8988T (cell line): ENCODE data around the gene CDCA3.

Experiments
- DNase-seq: peaks from one replicate; pipeline ENCODE4 v3.0.0; 2011

The CDCA3 gene

GRCh38 chr12:6852651-6853354 is 1.7 kb upstream of the CDCA3 start:
- no peak for DNase-seq

GRCh38 chr12:6851921-6852650 is 1.0 kb upstream of the CDCA3 start, which contains the start of gene USP5:
Gene USP5, plus strand, starts transcription at chr12:6852150. Its CDS starts 30 bp downstream, at chr12:6852180.
- DNase-seq: peak; percentile 81

GRCh38 chr12:6850796-6851152 is 312 bp downstream of the CDCA3 start:
- DNase-seq: no peak

- DNase-seq: no peak
Observed at GRCh38 chr12:6849976-6850560, 1.0 kb downstream of the CDCA3 start.

GRCh38 chr12:6849427-6849826 is 1.7 kb downstream of the CDCA3 start:
- DNase-seq: no peak

DNA sequence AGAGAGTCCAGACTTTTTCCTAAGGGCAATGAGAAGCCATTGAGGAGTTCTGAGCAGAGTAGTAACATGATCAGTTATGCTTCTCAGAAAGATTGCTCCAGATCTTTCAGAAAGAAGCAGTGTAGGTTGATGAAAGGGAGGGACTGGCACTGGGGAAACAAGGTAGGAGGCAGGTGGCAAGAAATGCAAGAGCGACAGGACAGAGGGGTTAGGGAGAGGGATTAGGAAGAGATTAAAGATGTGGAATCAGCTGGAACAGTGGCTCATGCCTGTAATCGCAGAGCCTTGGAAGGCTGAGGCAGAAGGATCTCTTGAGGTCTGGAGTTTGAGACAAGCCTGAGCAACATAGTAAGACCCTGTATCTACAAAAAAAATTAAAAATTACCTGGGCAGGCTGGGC is 3.4 kb downstream of the CDCA3 start:
- no peak for DNase-seq

- no peak for DNase-seq
Observed at GRCh38 chr12:6846316-6846869, 4.7 kb downstream of the CDCA3 start.

GRCh38 chr12:6845395-6845794 is 5.7 kb downstream of the CDCA3 start:
- no peak for DNase-seq

DNA sequence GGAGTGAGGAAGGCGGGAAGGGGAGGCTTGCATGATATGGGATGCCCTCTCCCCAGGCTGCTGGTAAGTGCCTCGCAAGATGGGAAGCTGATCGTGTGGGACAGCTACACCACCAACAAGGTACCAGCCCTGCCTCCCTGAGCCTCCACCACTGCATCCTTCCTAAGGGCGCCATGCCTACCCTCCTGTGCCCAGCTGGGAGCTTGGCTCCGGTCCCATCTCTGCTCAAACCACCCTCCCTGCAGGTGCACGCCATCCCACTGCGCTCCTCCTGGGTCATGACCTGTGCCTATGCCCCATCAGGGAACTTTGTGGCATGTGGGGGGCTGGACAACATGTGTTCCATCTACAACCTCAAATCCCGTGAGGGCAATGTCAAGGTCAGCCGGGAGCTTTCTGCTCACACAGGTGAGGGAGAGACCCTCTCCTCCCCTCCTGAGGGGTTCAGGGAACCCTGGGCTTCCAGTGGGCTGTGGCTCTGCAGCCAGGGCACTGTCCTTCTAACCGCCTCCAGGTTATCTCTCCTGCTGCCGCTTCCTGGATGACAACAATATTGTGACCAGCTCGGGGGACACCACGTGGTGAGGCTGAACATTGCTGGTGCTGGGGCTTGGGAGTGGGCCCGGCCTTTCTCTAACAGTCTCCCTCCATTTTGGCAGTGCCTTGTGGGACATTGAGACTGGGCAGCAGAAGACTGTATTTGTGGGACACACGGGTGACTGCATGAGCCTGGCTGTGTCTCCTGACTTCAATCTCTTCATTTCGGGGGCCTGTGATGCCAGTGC is 7.8 kb downstream of the CDCA3 start:
- no peak for DNase-seq

DNA sequence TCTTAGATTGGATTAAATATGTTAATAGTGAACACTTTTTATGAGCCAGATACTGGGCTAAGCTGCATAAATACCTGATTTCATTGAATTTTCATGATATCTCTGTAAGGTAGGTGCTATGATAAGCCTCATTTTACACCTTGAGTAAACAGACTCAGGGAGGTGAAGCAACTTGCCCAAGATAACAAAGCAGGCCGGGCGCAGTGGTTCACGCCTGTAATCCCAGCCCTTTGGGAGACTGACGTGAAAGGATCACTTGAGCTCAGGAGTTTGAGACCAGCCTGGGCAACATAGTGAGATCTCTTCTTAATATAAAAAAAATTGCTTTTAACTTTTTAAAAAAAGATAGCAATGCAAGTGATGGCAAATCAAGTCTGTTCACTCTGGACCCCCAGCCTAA is 9.0 kb downstream of the CDCA3 start:
- DNase-seq: no peak

DNA sequence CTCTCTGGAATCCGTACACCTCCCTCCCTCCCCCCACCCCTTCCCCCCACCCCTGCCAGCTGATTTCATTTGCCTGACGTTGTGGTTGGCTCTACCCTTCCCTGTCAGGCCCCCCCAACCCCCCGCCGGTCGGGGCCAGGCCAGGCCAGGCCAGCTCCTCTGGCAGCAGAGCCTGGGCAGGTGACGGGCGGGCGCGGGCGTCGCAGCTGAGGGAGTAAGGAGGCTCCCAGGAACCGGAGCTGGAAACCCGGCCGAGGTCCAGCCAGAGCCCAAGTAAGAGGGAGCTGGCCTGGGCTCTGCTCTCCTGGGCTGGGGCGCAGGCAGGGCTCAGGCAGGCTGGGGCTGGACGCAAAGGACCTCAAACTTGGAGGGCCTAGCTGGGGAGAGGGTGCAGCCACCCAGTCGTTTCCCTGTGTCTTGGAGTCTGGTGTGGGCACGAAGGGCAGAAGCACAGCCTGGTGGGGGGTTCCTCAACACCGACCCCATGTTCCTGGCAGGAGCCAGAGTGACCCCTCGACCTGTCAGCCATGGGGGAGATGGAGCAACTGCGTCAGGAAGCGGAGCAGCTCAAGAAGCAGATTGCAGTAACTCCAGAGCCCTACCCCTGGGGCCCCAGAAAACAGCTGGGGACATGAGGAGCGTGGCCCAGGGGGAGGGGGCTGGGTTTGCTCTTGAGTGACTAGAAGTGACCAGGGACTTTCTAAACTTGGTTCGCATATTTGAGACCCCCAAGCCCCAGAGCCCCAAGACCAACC is 10.1 kb downstream of the CDCA3 start, which contains the start of gene GNB3:
GNB3 (plus strand) TSS at position 165 of the 755 bp plus-strand sequence; CDS start at position 528, 363 bp downstream.
- no peak for DNase-seq

DNA sequence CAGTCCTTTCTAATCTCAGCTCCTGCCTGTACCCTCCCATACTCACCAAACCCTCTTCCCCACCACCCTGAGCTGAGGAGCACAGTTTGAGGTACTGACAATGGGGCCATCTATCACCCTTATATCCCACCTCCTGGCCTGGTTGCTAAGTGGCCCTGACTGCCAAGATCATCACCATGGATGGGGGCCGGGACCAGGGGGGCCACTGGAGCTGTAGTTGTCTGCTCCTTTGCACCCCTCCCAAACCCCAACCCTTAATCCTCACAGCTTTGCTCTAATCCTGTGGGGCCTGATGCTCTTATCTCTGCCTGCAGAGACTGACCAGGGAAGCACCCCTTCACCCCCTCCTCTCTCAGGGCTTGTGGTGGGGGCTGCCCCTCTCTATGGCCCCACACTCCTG is 10.8 kb downstream of the CDCA3 start:
- DNase-seq: no peak

GRCh38 chr12:6839482-6840201 is 11.4 kb downstream of the CDCA3 start:
- no peak for DNase-seq

DNA sequence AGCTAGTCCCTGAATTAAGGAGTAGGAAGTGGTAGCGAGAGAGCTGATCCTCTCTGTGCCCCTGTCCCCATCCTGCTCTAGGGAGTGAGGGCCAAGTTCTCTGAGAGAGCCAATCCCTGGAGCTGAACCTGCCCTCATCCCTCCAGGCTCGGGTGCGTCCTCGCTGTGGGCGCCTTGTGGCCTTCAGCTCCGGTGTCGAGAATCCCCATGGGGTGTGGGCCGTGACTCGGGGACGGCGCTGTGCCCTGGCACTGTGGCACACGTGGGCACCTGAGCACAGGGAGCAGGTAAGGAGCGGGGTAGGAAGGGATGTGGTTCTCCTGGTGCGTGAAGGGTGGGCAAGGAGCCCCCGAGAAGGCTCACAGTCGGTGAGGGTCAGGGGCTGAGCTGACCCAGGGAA is 12.2 kb downstream of the CDCA3 start:
- DNase-seq: no peak

DNA sequence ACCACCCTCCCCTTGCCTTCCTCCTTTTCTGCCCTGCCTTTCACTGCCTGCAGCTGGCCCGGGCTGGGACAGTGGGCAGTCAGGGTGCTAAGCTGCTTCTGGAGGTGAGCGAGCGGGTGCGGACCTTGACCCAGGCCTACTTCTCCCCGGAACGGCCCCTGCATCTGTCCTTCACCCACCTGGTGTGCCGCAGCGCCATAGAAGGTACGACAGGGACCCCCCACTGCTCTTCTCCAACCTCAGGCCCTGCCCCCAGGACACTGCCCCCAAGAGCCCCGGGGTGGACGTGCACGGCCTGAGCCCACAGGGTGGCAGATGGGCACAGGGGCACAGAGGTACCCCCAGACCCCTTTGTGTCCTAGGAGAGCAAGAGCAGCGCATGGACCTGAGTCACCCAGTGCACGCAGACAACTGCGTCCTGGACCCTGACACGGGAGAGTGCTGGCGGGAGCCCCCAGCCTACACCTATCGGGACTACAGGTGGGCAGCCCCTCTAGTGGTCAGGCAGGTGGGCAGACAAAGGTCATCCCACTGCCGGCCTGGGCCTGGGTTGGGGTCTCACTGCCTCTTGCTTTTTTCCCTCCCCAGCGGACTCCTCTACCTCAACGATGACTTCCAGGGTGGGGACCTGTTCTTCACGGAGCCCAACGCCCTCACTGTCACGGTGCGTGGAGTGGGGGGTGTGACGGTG is 13.6 kb downstream of the CDCA3 start:
- no peak for DNase-seq

- DNase-seq: no peak
Observed at GRCh38 chr12:6836851-6837250, 14.2 kb downstream of the CDCA3 start.

DNA sequence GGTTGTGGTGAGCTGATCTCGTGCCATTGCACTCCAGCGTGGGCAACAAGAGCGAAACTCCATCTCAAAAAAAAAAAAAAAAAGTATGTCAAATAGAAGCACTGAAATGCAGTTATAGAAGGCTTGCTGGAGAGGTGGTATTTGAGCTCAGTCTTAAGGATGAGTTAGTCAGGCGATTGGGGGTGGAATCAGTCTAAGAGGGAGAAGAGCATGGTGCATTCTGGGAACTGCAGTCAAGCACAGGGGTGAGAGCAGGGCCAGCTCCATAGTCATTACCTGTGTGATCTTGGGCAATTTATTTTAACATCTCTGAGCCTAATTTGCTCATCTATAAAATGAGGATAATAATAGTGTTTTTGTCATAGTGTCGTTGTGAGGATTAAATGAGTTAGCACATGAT is 16.2 kb downstream of the CDCA3 start:
- no peak for DNase-seq

- DNase-seq: no peak
Observed at GRCh38 chr12:6834254-6834653, 16.8 kb downstream of the CDCA3 start.

DNA sequence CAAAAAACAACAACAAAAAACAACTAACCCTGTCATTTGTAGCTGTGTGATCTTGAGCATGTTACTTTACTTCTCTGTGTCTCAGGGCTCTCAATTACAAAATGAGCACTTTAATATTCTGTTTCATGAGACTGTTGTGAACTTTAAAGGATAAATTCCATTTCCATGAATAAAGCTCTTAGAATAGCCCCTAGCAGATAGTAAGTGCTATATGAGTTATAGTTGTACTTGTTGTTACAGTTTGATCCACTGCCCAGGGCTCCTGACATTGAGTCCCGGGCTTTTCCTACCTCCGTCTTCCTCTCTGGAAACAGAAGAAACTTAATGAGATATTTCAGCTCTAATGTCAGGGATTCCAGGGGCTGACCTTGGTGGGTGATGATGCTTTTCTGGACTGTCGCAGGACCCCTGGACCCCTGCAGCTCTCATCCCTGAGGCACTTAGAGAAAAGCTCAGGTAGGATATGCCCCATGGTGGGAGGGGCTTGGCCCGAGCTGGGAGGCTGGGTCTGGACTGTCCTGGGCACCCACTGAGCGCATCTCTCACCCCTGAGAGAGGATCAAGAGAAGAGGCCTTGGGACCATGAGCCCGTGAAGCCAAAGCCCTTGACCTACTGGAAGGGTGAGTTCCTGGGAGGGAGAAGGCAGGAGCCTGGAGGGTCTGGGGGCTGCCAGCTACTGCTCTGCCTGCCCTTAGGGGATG is 17.7 kb downstream of the CDCA3 start:
- DNase-seq: no peak

DNA sequence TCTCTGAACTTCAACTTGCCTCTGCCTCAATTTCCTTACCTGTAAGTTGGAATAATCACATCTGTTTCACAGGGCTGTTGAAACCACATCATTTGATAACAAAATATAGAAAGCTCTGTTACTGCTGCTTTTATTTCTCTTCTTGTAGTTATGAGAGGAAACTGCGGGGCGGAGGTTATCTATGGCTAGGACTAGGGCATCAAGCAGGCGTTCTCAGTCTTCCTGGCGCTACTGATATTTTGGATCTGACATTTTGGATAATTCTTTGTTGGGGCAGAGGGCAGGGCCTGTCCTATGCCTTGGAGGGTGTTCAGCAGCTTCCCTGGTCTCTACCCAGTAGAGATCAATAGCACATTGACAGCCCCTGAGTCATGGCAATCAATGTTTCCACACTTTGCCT is 19.0 kb downstream of the CDCA3 start:
- DNase-seq: no peak
